ENCODE data around the gene NAT16. TPM values are rescaled to one million over a fixed set of nuclear protein-coding genes. Genes with fewer than 3 reads are reported as not detected.

The NAT16 gene
- total and polyA plus RNA-seq, 2 of the 4 experiments (the other 2 are of a cell fraction): 0.05 TPM; not detected in 1

GRCh38 chr7:101226721-101227120, 46.6 kb upstream of the NAT16 start:
- WGBS, 2 experiments (ENCODE audit: extremely low coverage in 2 of 2, insufficient read length in 1 of 2): 96% methylated on average over 3 of the region's 9 CpGs; no CpG with 5 or more reads in 1 of the 2 experiments
- H4K20me1 ChIP-seq (ENCODE audit: insufficient read depth, low read length): peaks cover 8% of the 10 kb centered on the region

More at GRCh38 chr7:101226721-101227120, 46.6 kb upstream of the NAT16 start:
- Histone ChIP-seq H3K27ac (ENCODE audit: insufficient read depth, low read length) (no peak overlapping the region), H2BK20ac (ENCODE audit: low read depth, low read length) (no peak overlapping the region), H3K18ac (ENCODE audit: low read depth, low read length) (no peak overlapping the region), H4K5ac (ENCODE audit: low read depth, low read length) (no peak overlapping the region), H2BK15ac (ENCODE audit: low read depth, low read length) (no peak overlapping the region), H2BK120ac (ENCODE audit: low read depth, low read length) (no peak overlapping the region), H4K91ac (ENCODE audit: insufficient read depth, low read depth, low read length) (no peak overlapping the region), H3K27me3 (ENCODE audit: control insufficient read depth, insufficient read depth, low read length) (no peaks in the 10 kb centered on the region), H2AK9ac (replicated peaks; ENCODE audit: low read depth, low read length, poor library complexity) (no peak overlapping the region), H3K36me3 (ENCODE audit: control insufficient read depth, insufficient read depth, low read length) (peaks cover 39% of the 10 kb centered on the region), H3K4me3 (ENCODE audit: insufficient read depth, low read depth, low read length) (no peak overlapping the region), H3K4me2 (ENCODE audit: low read depth, low read length) (no peak overlapping the region), H3K14ac (replicated peaks; ENCODE audit: low read depth, low read length) (no peak overlapping the region), H2BK5ac (ENCODE audit: low read depth, low read length, poor library complexity, severe bottlenecking) (no peak overlapping the region), H2AFZ (replicated peaks; ENCODE audit: low read length, poor library complexity) (no peak overlapping the region), H3K4ac (ENCODE audit: low read depth, low read length) (no peak overlapping the region), H3K56ac (ENCODE audit: extremely low read depth, insufficient read depth, low read length) (no peak overlapping the region), H2AK5ac (ENCODE audit: low read depth, low read length) (no peak overlapping the region), H3K9me3 (ENCODE audit: control insufficient read depth, insufficient read depth, low read length) (no peaks in the 10 kb centered on the region), H4K8ac (ENCODE audit: low read depth in 2 of 2, low read length in 2 of 2) (no peak overlapping the region), H3K9me1 (ENCODE audit: insufficient read depth, low read length) (peaks cover 7% of the 10 kb centered on the region), H3K23ac (ENCODE audit: low read depth, low read length) (no peak overlapping the region), H3K4me1 (ENCODE audit: control insufficient read depth, insufficient read depth, low read length) (no peaks in the 10 kb centered on the region; the same call in 1 of the 2 replicates), H3K79me1 (ENCODE audit: low read depth in 1 of 2, low read length in 2 of 2) (peaks cover 0 to 7% of the 10 kb centered on the region in 2 experiments; a peak in 3 of 4 replicates), H3K9ac (ENCODE audit: low read depth, low read length) (no peak overlapping the region)
- TF ChIP-seq MAFK (IDR thresholded peaks at IDR 0.05; ENCODE audit: low read depth, low read length) (peak; percentile 67), RCOR1 (IDR thresholded peaks at IDR 0.05; ENCODE audit: insufficient replicate concordance, low read length) (no peak), SMC3 (IDR thresholded peaks at IDR 0.05; ENCODE audit: low read depth, low read length) (no peak)
- ATAC-seq (ENCODE audit: low read depth) (no peak), DNase-seq (no peak)
- dilution Hi-C loops (cut with HindIII; ENCODE audit: low sequenced_read_pairs, unreplicated experiment): no loop called here
- in situ Hi-C loops (cut with MboI; ENCODE audit: low sequenced_read_pairs): no loop called here
- intact Hi-C loops (cut with micrococcal nuclease): no loop called here
- ChIA-PET POLR2A (ENCODE audit: unreplicated experiment) (no interaction called here), CTCF (no interaction called here)
- BruUV-seq (replicated peaks): no TSS peak
